HepG2 (cell line): ENCODE results near the gene CIAPIN1. TPM values are rescaled to one million over a fixed set of nuclear protein-coding genes. Genes with fewer than 3 reads are reported as not detected.

Experiments
- BRD4 ChIP-seq: sonication (generic); formaldehyde crosslinking; IDR thresholded peaks from 2 replicates; pipeline ENCODE4 v1.4.0; 2020; ENCODE audit warnings: missing genetic modification reagents
- CBFB ChIP-seq: sonication (generic); formaldehyde crosslinking; IDR thresholded peaks from 2 replicates; pipeline ENCODE4 v1.4.0; 2020; ENCODE audit warnings: missing genetic modification reagents
- ELF3 ChIP-seq: IDR thresholded peaks from 2 replicates; pipeline ENCODE4 v1.6.1; 2016; ENCODE audit warnings: missing genetic modification reagents, missing compliant biosample characterization
- ERF ChIP-seq: IDR thresholded peaks from 2 replicates; pipeline ENCODE4 v1.6.1; 2018; ENCODE audit warnings: missing biosample characterization, missing genetic modification reagents
- FOXK2 ChIP-seq: fragments of 450-650 bp; IDR thresholded peaks from 2 replicates; pipeline ENCODE4 v1.6.1; 2016
- HNRNPLL ChIP-seq: fragments of 200-400 bp; formaldehyde crosslinking; IDR thresholded peaks from 2 replicates; pipeline ENCODE4 v1.6.1; 2017; ENCODE audit warnings: mild to moderate bottlenecking, low read depth, low read length; ENCODE audit not compliant: poor library complexity, severe bottlenecking
- LCORL ChIP-seq, 2 experiments: fragments of 450-650 bp in 1 of 2; sonication (generic) in 1 of 2; formaldehyde crosslinking in 1 of 2; IDR thresholded peaks; 2 replicates each; pipeline versions ENCODE4 v1.5.0 to v1.6.1; 2017 to 2020; ENCODE audit warnings: antibody characterized with exemption in 1 of 2, missing genetic modification reagents in 1 of 2
- MYC ChIP-seq: sonication (generic); formaldehyde crosslinking; IDR thresholded peaks from 2 replicates; pipeline ENCODE4 v1.9.0; 2021; ENCODE audit warnings: missing genetic modification reagents, borderline replicate concordance
- NRL ChIP-seq: sonication (generic); formaldehyde crosslinking; IDR thresholded peaks from 2 replicates; pipeline ENCODE4 v1.5.0; 2020; ENCODE audit warnings: missing genetic modification reagents, mild to moderate bottlenecking, moderate library complexity, borderline replicate concordance
- POLR2G ChIP-seq: fragments of 200-400 bp; formaldehyde crosslinking; IDR thresholded peaks from 2 replicates; pipeline ENCODE4 v1.6.1; 2018; ENCODE audit warnings: mild to moderate bottlenecking, low read depth, low read length, moderate library complexity
- RBFOX2 ChIP-seq: fragments of 200-400 bp; formaldehyde crosslinking; IDR thresholded peaks from 2 replicates; pipeline ENCODE4 v1.6.1; 2017; ENCODE audit warnings: low read depth, mild to moderate bottlenecking, low read length
- WIZ ChIP-seq: sonication (generic); formaldehyde crosslinking; IDR thresholded peaks from 2 replicates; pipeline ENCODE4 v1.5.1; 2020; ENCODE audit warnings: mild to moderate bottlenecking, missing genetic modification reagents
- ZNF367 ChIP-seq: sonication (generic); formaldehyde crosslinking; IDR thresholded peaks from 2 replicates; pipeline ENCODE4 v1.4.0; 2020; ENCODE audit warnings: missing genetic modification reagents, borderline replicate concordance
- ZNF776 ChIP-seq: sonication (generic); formaldehyde crosslinking; IDR thresholded peaks from 2 replicates; pipeline ENCODE4 v1.4.0; 2020; ENCODE audit warnings: mild to moderate bottlenecking, missing genetic modification reagents
- ZNF839 ChIP-seq: sonication (generic); formaldehyde crosslinking; IDR thresholded peaks from 2 replicates; pipeline ENCODE4 v1.4.0; 2020; ENCODE audit warnings: missing genetic modification reagents, mild to moderate bottlenecking, borderline replicate concordance
- ZSCAN25 ChIP-seq: sonication (generic); formaldehyde crosslinking; IDR thresholded peaks from 2 replicates; pipeline ENCODE4 v1.8.0; 2022; ENCODE audit warnings: mild to moderate bottlenecking, missing genetic modification reagents
- polyA plus RNA-seq, 8 experiments: library from polyadenylated mRNA; depleted of rRNA in 3 of 8; stranded (reverse) in 7 of 8; unstranded in 1 of 8; fragments of >200 nt; fragmentation: Illumina TruSeq in 4 of 8; extraction: Trizol in 4 of 8; gene quantifications; 2 replicates each; pipeline versions ENCODE4 v1.2.1 to v1.2.3, GENCODE V29; 2011 to 2016; ENCODE audit warnings: low read depth in 4 of 8, missing spikeins in 1 of 8, mixed read lengths in 1 of 8; ENCODE audit not compliant: insufficient read depth in 1 of 8
- total RNA-seq, 5 experiments: library from RNA; depleted of rRNA; stranded (reverse); fragments of >200 nt; fragmentation: Illumina TruSeq; extraction: Trizol; gene quantifications; 2 replicates each; pipeline ENCODE4 v1.2.3, GENCODE V29; 2016; ENCODE audit warnings: low read depth in 1 of 5
- TF ChIP-seq, protein P1 (sequence below): sonication (generic); formaldehyde crosslinking; IDR thresholded peaks from 2 replicates; pipeline ENCODE4 v1.8.1; 2023; ENCODE audit warnings: mild to moderate bottlenecking, missing genetic modification reagents
- TF ChIP-seq, protein P2 (sequence below): sonication (generic); formaldehyde crosslinking; IDR thresholded peaks from 2 replicates; pipeline ENCODE4 v1.9.0; 2021; ENCODE audit warnings: mild to moderate bottlenecking, missing genetic modification reagents
- TF ChIP-seq, protein P3 (sequence below): sonication (generic); formaldehyde crosslinking; IDR thresholded peaks from 2 replicates; pipeline ENCODE4 v1.4.0; 2020; ENCODE audit warnings: missing genetic modification reagents

CIAPIN1 gene
- total and polyA plus RNA-seq, 2 of the 13 experiments (the other 11 are each of a cell fraction or from before 2014, with no cell fraction given), result 69.3 to 89.7 TPM

DNA sequence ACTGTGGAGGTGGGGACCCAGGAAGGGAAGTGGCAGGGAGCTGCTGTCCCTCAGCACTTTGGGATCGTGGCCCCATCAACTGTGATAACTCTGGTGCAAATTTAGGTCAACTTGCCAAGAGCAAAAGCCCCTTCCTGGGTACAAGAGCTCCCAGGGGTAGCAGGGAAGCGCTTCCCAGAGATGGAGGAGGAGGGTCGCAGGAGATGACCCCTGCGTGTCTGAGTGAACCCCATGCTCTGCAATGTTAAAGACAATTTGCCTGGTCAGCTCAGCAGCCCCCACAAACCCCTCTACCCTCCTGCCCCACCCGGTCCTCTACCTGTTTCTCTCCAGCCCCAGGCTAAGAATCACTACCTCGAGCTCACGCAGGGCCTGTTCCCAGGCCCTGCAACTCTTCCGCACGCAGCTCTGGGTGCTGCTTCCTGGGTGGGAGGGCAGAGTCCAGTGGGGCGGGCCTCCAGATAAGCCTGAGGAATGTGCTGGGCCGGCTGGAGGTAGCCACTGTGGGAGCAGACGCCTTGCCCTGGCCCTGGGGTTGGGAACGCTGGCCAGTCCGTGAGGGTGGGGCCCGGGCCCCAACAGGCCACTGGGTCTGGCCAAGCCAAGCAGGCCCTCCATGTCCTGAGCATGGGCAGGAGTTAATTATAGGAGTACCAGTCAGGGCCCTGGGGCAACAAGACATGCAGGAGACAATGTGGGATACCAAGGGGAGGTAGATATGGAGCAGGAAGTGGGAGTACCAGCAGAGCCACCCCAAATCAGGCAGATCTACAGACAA, 33.0 kb upstream of the CIAPIN1 start (continued):
- TF ChIP-seq POLR2G (peak; percentile 86), ZSCAN25 (peak; percentile 6; the same call in 1 of the 2 replicates), MYC (peak; percentile 64; the same call in 1 of the 2 replicates), ELF3 (CRISPR knock-in tag) (peak; percentile 69; the same call in 1 of the 2 replicates), RBFOX2 (peak; percentile 78), CBFB (CRISPR knock-in tag) (no peak; the same call in 1 of the 2 replicates), BRD4 (peak; percentile 16; the same call in 1 of the 2 replicates), ZNF776 (CRISPR knock-in tag) (peak; percentile 63), LCORL (IDR thresholded peaks at IDR 0.05) (no peak), LCORL (CRISPR knock-in tag; IDR thresholded peaks at IDR 0.05) (peak; percentile 93), HNRNPLL (peak; percentile 68), NRL (CRISPR knock-in tag) (peak; percentile 49; the same call in 1 of the 2 replicates), ZNF839 (CRISPR knock-in tag) (0 out of 2 replicates have a peak, but pooled peaks have one; percentile 57), WIZ (CRISPR knock-in tag) (0 out of 2 replicates have a peak, but pooled peaks have one; percentile 74), ERF (CRISPR knock-in tag) (peak; percentile 43; the same call in 1 of the 2 replicates), ZNF367 (CRISPR knock-in tag) (no peak), FOXK2 (no peak)
- TF ChIP-seq, protein P1, sequence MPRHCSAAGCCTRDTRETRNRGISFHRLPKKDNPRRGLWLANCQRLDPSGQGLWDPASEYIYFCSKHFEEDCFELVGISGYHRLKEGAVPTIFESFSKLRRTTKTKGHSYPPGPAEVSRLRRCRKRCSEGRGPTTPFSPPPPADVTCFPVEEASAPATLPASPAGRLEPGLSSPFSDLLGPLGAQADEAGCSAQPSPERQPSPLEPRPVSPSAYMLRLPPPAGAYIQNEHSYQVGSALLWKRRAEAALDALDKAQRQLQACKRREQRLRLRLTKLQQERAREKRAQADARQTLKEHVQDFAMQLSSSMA (CRISPR knock-in tag), result no peak; the same call in 1 of the 2 replicates
- TF ChIP-seq, protein P2, sequence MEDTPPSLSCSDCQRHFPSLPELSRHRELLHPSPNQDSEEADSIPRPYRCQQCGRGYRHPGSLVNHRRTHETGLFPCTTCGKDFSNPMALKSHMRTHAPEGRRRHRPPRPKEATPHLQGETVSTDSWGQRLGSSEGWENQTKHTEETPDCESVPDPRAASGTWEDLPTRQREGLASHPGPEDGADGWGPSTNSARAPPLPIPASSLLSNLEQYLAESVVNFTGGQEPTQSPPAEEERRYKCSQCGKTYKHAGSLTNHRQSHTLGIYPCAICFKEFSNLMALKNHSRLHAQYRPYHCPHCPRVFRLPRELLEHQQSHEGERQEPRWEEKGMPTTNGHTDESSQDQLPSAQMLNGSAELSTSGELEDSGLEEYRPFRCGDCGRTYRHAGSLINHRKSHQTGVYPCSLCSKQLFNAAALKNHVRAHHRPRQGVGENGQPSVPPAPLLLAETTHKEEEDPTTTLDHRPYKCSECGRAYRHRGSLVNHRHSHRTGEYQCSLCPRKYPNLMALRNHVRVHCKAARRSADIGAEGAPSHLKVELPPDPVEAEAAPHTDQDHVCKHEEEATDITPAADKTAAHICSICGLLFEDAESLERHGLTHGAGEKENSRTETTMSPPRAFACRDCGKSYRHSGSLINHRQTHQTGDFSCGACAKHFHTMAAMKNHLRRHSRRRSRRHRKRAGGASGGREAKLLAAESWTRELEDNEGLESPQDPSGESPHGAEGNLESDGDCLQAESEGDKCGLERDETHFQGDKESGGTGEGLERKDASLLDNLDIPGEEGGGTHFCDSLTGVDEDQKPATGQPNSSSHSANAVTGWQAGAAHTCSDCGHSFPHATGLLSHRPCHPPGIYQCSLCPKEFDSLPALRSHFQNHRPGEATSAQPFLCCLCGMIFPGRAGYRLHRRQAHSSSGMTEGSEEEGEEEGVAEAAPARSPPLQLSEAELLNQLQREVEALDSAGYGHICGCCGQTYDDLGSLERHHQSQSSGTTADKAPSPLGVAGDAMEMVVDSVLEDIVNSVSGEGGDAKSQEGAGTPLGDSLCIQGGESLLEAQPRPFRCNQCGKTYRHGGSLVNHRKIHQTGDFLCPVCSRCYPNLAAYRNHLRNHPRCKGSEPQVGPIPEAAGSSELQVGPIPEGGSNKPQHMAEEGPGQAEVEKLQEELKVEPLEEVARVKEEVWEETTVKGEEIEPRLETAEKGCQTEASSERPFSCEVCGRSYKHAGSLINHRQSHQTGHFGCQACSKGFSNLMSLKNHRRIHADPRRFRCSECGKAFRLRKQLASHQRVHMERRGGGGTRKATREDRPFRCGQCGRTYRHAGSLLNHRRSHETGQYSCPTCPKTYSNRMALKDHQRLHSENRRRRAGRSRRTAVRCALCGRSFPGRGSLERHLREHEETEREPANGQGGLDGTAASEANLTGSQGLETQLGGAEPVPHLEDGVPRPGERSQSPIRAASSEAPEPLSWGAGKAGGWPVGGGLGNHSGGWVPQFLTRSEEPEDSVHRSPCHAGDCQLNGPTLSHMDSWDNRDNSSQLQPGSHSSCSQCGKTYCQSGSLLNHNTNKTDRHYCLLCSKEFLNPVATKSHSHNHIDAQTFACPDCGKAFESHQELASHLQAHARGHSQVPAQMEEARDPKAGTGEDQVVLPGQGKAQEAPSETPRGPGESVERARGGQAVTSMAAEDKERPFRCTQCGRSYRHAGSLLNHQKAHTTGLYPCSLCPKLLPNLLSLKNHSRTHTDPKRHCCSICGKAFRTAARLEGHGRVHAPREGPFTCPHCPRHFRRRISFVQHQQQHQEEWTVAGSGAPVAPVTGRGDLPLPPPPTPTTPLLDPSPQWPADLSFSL (CRISPR knock-in tag), result no peak
- TF ChIP-seq, protein P3, sequence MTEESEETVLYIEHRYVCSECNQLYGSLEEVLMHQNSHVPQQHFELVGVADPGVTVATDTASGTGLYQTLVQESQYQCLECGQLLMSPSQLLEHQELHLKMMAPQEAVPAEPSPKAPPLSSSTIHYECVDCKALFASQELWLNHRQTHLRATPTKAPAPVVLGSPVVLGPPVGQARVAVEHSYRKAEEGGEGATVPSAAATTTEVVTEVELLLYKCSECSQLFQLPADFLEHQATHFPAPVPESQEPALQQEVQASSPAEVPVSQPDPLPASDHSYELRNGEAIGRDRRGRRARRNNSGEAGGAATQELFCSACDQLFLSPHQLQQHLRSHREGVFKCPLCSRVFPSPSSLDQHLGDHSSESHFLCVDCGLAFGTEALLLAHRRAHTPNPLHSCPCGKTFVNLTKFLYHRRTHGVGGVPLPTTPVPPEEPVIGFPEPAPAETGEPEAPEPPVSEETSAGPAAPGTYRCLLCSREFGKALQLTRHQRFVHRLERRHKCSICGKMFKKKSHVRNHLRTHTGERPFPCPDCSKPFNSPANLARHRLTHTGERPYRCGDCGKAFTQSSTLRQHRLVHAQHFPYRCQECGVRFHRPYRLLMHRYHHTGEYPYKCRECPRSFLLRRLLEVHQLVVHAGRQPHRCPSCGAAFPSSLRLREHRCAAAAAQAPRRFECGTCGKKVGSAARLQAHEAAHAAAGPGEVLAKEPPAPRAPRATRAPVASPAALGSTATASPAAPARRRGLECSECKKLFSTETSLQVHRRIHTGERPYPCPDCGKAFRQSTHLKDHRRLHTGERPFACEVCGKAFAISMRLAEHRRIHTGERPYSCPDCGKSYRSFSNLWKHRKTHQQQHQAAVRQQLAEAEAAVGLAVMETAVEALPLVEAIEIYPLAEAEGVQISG (CRISPR knock-in tag), result peak; percentile 73
